Measurements from ENCODE around the gene FOXC1. TPM values are rescaled to one million over a fixed set of nuclear protein-coding genes. Genes with fewer than 3 reads are reported as not detected.

FOXC1 gene
- total RNA-seq, 1 experiment from 2014 or later, result 7.3 TPM

DNA sequence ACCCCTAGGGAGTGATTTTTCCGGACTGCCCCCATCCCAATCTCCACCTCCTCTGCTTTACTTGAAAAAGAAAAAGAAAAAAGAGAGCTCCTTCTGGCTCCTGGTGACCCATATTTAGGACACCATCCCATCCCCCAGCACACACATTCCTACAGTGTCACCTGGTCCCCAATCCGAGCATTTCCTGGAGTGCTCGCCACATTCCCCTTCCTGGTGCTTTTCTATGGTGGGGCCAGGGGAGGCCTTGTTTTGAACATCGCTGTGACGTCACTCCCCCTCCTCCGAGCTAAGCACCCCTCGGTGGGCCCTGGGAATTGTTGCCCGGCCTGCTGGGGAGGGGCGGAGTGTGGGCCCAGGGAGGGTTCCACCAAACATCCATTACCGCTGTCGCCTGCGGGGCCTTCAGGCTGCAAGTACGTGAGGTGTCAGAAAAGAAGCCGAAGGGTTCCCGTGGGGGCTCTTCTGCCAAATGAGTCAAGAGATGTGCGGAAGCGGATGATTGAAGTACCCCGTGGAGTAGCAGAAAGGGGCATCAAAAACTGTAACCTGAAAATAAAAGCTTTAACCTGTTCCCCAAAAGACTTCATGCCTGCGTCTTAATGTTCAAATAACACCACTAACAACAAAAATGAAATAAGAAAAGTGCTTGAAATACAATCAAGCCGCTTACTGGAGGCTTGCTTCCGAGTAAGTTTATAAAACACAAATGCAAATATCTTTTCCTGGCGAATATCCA, 2.8 kb upstream of the FOXC1 start:
- intact Hi-C loops (cut with micrococcal nuclease), result no loop called here
- CTCF ChIA-PET, result interaction anchor here (0.9 kb wide), 1 partner anchor 1027 kb away, joined by 4 read pairs; no protein-coding TSS in a partner anchor

GRCh38 chr6:1607516-1608221, 2.0 kb upstream of the FOXC1 start:
- no peaks in the 10 kb centered on the region for H3K9me2 ChIP-seq (replicated peaks; ENCODE audit: low read length)
- no peak overlapping the region for H2AFZ ChIP-seq (ENCODE audit: low read length)
- intact Hi-C loops (cut with micrococcal nuclease), result no loop called here
- H3K36me3 ChIP-seq (ENCODE audit: low read depth, low read length), result no peaks in the 10 kb centered on the region
- no peak for DNase-seq
- peaks cover 7% of the 10 kb centered on the region for H4K20me1 ChIP-seq (ENCODE audit: low read length)
- ATAC-seq, result no peak
- no TSS peak for BruUV-seq (replicated peaks)
- no peak overlapping the region for H3K27ac ChIP-seq (ENCODE audit: low read length)
- H3K4me3 ChIP-seq (ENCODE audit: low read length), result no peak overlapping the region
- no peak overlapping the region for H3K9ac ChIP-seq (ENCODE audit: low read length)
- H3K4me1 ChIP-seq (ENCODE audit: insufficient read depth, low read length), result peaks cover 13% of the 10 kb centered on the region; the same call in 1 of the 2 replicates
- ChIA-PET POLR2A (ENCODE audit: unreplicated experiment) (interaction anchor here (0.5 kb wide), 1 partner anchor 29 kb away, joined by 3 read pairs; no protein-coding TSS in a partner anchor), CTCF (no interaction called here)
- H3F3A ChIP-seq (ENCODE audit: low read length, unreplicated experiment), result no peaks in the 10 kb centered on the region
- peaks cover 21% of the 10 kb centered on the region for H3K79me2 ChIP-seq (ENCODE audit: low read length)
- H3K4me2 ChIP-seq (ENCODE audit: low read length), result no peak overlapping the region
- no peaks in the 10 kb centered on the region for H3K27me3 ChIP-seq (ENCODE audit: low read length)
- TF ChIP-seq EZH2 (IDR thresholded peaks at IDR 0.05; ENCODE audit: low read length, unreplicated experiment), result no peak
- TF ChIP-seq EZH2phosphoT487 (IDR thresholded peaks at IDR 0.05; ENCODE audit: borderline replicate concordance, low read length), result no peak
- no peak for TF ChIP-seq CTCF (conservative IDR thresholded peaks at IDR 0.05; ENCODE audit: low read depth, low read length)
- no peaks in the 10 kb centered on the region for H3K9me3 ChIP-seq (ENCODE audit: low read length)

More for the DNA sequence above, 2.8 kb upstream of the FOXC1 start:
- Histone ChIP-seq H3K9me2 (replicated peaks; ENCODE audit: low read length) (no peaks in the 10 kb centered on the region), H3K27ac (ENCODE audit: low read length) (no peak overlapping the region), H3K9ac (ENCODE audit: low read length) (no peak overlapping the region), H4K20me1 (ENCODE audit: low read length) (no peaks in the 10 kb centered on the region), H3K79me2 (ENCODE audit: low read length) (peaks cover 14% of the 10 kb centered on the region), H3K4me3 (ENCODE audit: low read length) (no peak overlapping the region), H3K9me3 (ENCODE audit: low read length) (no peaks in the 10 kb centered on the region), H3K4me2 (ENCODE audit: low read length) (no peak overlapping the region), H3F3A (ENCODE audit: low read length, unreplicated experiment) (no peaks in the 10 kb centered on the region), H3K4me1 (ENCODE audit: insufficient read depth, low read length) (peaks cover 13% of the 10 kb centered on the region; the same call in 1 of the 2 replicates), H3K36me3 (ENCODE audit: low read depth, low read length) (no peaks in the 10 kb centered on the region), H2AFZ (ENCODE audit: low read length) (no peak overlapping the region), H3K27me3 (ENCODE audit: low read length) (no peaks in the 10 kb centered on the region)
- DNase-seq (no peak), ATAC-seq (no peak)
- no TSS peak for BruUV-seq (replicated peaks)
- POLR2A ChIA-PET (ENCODE audit: unreplicated experiment), result interaction anchor here (0.5 kb wide), 1 partner anchor 30 kb away, joined by 3 read pairs; no protein-coding TSS in a partner anchor
- TF ChIP-seq CTCF (conservative IDR thresholded peaks at IDR 0.05; ENCODE audit: low read depth, low read length) (no peak), EZH2 (IDR thresholded peaks at IDR 0.05; ENCODE audit: low read length, unreplicated experiment) (no peak), EZH2phosphoT487 (IDR thresholded peaks at IDR 0.05; ENCODE audit: borderline replicate concordance, low read length) (no peak)
